ENCODE results near the gene DHX32.
A peak's percentile ranks its signal among the peaks of the same experiment; 100 is the strongest.

Gene DHX32

GRCh38 chr10:125846894-125847293, 34.2 kb downstream of the DHX32 start:
- DNase-seq, result no peak

DNA sequence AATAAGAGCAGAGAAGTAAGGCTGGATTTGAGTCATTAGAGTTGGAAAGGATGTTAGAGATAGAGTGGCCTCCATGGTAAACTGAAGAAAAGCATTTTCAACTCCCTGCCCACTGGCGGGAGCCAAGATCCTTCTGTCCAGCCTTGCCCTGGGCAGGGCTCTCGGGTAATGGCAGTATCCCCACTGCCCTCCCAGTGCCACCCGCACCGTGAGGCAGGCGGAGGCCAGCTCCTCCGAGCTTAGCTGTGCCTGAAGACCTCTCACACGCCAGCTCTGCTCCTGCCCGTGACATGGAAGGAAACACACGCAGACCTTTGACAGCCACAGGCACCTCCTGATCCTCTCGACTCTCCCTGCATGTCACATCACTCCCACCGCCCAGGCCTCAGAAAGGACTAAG, 35.5 kb downstream of the DHX32 start:
- no peak for DNase-seq

GRCh38 chr10:125844751-125845221, 36.3 kb downstream of the DHX32 start:
- DNase-seq, result no peak

DNA sequence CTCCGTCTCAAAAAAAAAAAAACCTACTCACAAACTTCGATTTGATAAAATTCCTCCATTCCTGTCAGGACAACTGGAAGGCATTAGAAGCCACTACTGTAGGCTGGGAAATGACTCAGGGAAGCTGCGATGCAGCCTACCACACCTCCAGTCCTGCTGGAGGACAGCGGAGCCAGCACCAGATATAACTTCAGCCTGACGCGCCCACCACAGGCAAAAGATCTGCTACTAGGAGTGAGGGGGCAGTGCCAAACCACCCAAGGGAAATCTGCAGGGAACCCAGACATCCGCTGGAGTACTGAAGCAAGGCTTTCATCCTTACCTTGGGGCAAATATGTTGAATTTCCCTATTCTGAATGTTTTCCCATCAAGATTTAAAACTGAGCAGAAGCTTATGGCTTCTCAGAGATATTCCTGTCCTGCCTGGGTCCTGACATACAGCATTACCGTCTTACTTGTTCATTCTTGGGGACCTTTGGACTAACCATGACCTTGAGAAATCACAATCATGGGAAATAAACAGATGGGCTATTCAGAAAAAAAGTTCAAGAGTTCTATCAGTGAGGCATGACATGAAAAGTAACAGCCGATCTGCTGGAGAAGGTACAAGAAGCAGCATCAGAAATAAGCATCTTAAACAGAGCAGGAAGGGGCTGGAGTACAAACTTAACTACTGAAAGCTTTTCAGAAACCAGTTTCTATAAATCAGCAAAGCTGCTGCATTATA, 37.3 kb downstream of the DHX32 start:
- no peak for DNase-seq

DNA sequence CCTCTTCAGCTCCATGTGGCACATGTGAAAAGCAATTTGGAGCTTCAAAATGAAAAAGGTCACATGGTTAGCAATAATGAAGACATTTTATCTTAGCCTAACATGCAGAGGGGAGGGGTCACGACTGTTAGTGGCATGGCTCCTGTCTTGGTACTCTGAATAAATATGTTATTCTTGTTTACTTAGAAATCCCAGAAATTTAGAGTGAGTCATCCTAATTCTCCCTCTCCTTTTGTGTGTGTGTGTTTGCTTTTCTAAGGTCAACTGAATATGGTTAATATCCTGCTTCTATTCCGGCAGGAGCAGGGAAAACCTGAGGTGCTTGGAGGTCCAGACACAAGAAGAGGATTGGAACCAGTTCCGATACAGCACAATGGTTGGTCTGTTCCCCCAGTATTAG, 40.1 kb downstream of the DHX32 start:
- DNase-seq, result no peak

- DNase-seq, result no peak
Measured at GRCh38 chr10:125840406-125840805, 40.7 kb downstream of the DHX32 start.

GRCh38 chr10:125838802-125839575, 42.1 kb downstream of the DHX32 start:
- DNase-seq, result no peak

- no peak for DNase-seq
Measured at GRCh38 chr10:125836746-125837145, 44.3 kb downstream of the DHX32 start.

- no peak for DNase-seq
Measured at GRCh38 chr10:125828311-125828710, 52.8 kb downstream of the DHX32 start.

DNA sequence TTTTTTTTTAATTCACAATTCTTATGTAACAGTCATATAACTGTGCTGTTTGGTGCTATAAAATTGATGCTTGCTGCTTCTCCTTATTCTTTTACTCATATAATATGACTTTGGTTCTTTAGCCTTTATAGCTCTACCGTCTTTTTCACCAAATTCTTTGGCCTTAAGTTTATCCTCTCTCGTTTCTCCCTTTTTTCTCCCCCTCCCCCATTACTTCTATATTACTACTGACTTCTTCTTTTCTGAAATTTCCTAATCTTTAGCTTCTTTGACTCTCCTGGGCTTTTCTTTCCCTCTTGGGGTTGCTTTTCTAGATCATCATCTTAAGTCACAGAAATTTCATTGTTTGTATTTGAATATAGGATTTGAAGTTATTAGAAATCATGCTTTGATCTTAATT, 54.0 kb downstream of the DHX32 start:
- no peak for DNase-seq

GRCh38 chr10:125824736-125825135, 56.4 kb downstream of the DHX32 start:
- no peak for DNase-seq

GRCh38 chr10:125823663-125824251, 57.3 kb downstream of the DHX32 start:
- no peak for DNase-seq

GRCh38 chr10:125822878-125823662, 58.0 kb downstream of the DHX32 start, which contains the start of the genes BCCIP and UROS:
Gene BCCIP, plus strand, starts transcription at chr10:125823546. Its CDS starts 12 bp downstream, at chr10:125823558.
Gene UROS, minus strand, starts transcription at chr10:125823258. Its CDS starts 6,759 bp downstream, at chr10:125816499.
- peak; percentile 51 for DNase-seq

DNA sequence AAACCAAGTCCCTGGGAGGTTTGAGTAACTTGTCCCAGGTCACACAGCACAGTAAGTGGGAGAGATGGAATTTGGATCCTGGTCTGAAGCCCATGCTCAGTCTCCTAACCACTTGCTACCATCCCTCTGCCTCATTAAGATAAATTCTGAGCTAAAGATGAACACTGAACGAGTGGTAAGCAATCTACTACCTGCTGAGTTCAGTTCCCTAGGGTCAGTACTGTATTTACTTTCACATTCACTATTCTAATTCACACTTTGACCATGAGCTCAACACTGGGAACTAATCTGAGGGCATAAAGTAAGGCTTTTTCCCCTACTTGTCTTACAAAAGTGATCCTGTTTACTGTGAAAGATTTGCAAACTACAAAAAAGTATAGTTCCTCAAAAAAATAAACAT, 60.4 kb downstream of the DHX32 start:
- DNase-seq, result no peak

GRCh38 chr10:125817337-125817946, 63.6 kb downstream of the DHX32 start:
- DNase-seq, result no peak

DNA sequence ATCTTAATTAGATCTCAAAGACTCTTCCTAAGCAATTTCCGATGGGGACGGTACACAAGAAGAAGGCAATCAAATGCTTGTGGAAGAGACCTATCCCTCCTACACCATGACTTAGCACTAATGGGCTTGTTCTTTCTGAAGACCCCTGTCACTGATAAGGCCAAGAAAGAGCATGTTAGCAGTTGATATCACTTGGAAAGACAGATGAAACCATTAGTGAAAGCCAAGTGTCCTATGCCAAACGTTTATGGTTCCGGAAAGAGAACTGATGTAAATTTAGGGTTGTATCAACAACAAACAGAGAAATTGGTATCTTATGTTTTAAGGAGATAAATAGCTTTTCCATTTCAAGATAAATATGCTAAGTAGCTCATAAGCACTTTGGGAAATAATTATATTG, 64.5 kb downstream of the DHX32 start:
- no peak for DNase-seq

DNA sequence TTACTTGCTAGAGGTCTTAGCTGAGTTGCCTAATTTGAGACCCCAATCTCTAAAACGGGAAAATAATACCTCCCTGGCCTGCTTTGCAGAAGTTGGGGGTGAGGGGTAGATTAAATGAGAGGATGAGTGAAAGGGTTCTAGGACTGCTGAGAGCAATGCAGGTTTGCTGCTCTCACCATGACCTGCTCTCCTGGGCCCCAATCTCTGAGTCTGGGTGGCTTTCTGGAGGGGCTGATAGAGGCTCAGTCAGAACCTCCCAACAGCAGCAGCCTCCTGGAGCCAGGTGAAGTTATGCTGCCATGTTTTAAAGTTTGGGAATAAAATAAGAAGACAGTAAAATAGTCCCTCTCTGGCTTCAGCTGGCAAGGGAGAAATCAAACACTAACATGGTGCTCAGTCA, 65.3 kb downstream of the DHX32 start:
- DNase-seq, result no peak

- DNase-seq, result no peak
Measured at GRCh38 chr10:125812128-125812750, 68.9 kb downstream of the DHX32 start.

DNA sequence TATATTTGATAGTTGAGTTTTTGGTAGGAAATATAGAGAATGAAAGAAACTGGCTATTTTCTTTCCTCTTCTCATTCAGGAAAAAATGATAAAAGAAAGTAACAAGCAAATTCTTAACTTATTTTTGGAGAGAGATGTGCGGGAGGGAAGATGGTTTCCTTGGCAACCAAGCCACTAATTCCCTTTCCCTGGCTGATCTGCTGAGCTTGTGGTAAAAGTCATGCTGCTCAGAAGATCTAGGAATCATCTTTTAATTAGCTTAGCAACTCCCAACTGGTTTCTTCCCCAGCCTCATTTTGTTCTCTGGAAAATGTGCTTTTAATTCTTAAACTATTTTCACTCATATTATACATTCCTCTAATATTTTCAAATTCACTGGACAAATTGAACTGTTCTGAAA, 69.8 kb downstream of the DHX32 start:
- no peak for DNase-seq

DNA sequence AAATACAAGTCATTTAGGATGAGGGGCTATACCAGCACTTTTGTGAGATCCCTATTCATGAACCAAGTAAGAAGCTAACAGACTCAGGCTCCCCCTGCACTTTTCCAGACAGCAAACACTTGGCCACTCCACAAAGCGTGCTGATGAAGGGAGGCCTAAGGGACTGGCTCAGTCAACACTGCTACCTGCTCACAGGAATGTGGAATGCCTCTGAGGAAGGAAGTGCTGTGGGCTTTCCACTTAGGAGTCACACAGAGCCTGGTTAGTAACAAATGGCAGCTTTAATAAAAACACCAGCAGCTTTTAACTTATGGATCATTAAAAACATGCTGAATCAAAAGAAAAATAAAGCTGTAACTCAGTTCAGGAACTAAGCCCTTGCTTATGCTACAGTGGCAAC, 73.0 kb downstream of the DHX32 start:
- DNase-seq, result no peak

DNA sequence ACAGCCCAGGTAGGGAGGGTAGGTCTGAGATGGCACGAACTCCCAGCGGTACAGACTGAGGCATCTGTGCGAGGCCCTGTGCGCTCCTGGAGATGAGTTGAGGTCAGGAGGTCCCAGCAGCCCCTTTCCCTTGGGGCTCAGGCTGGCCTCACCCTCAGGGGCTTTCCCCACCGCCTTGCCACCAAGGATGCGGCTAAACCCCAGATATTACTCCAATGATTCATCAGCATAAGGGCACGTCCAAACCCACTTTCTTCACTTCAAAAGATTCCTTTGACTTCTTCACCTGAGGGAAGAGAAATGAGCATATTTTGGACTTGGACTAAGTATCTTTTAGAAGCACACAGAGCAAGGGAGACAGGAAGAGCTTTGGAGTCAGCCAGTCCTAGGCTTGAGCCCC, 78.4 kb downstream of the DHX32 start:
- no peak for DNase-seq

DNA sequence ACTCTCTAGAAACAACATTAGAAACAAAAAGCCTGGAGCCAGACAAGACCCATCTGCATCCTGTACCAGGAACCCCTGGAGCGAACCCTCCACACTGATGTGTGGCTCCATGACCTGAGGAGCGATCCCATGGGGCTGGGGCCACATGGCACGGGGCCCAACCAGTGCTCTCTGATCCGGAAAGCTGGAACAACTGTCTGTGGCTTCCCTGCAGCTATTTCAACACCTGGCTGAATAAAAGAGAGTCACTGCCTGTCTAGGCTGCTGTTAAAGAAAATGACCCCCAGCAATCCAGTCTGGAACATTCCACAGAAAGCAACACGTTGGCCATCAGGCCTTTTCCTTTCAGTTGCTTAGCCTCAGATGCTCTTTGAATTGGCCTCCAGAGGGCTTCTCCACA, 79.0 kb downstream of the DHX32 start:
- DNase-seq, result no peak
